Neural cell (in vitro differentiated cells): Measurements from ENCODE around the gene SCAF4.

Source experiments
- EP300 ChIP-seq: fragments of 450-650 bp; conservative IDR thresholded peaks from 2 replicates; pipeline ENCODE4 v1.6.1; 2014; ENCODE audit warnings: antibody characterized with exemption, mild to moderate bottlenecking, moderate library complexity; ENCODE audit not compliant: poor library complexity, severe bottlenecking
- EZH2 ChIP-seq: fragments of 200-600, 300-800 bp; shearing (Covaris generic), sonication (generic); IDR thresholded peaks from 2 replicates; pipeline ENCODE4 v1.6.1; 2014; ENCODE audit warnings: antibody characterized with exemption, low read length, borderline replicate concordance, mild to moderate bottlenecking; ENCODE audit not compliant: insufficient read depth, poor library complexity, severe bottlenecking
- MXI1 ChIP-seq: fragments of 450-650 bp; conservative IDR thresholded peaks from 2 replicates; pipeline ENCODE4 v1.6.1; 2014; ENCODE audit warnings: antibody characterized with exemption, mild to moderate bottlenecking; ENCODE audit not compliant: poor library complexity, severe bottlenecking
- POLR2AphosphoS5 ChIP-seq: IDR thresholded peaks from 2 replicates; pipeline ENCODE4 v1.6.1; 2012
- RAD21 ChIP-seq: fragments of 450-650 bp; conservative IDR thresholded peaks from 2 replicates; pipeline ENCODE4 v1.6.1; 2014; ENCODE audit warnings: antibody characterized with exemption, mild to moderate bottlenecking, moderate library complexity
- SMC3 ChIP-seq: fragments of 450-650 bp; conservative IDR thresholded peaks from 2 replicates; pipeline ENCODE4 v1.6.1; 2014; ENCODE audit warnings: antibody characterized with exemption, mild to moderate bottlenecking, moderate library complexity; ENCODE audit not compliant: poor library complexity
- TAF1 ChIP-seq: IDR thresholded peaks from 2 replicates; pipeline ENCODE4 v1.6.1; 2012; ENCODE audit warnings: low read depth
- TF ChIP-seq, protein P1 (sequence below): fragments of 450-650 bp; IDR thresholded peaks from 2 replicates; pipeline ENCODE4 v1.5.1; 2014; ENCODE audit warnings: antibody characterized with exemption, mild to moderate bottlenecking, moderate library complexity; ENCODE audit not compliant: poor library complexity, severe bottlenecking

DNA sequence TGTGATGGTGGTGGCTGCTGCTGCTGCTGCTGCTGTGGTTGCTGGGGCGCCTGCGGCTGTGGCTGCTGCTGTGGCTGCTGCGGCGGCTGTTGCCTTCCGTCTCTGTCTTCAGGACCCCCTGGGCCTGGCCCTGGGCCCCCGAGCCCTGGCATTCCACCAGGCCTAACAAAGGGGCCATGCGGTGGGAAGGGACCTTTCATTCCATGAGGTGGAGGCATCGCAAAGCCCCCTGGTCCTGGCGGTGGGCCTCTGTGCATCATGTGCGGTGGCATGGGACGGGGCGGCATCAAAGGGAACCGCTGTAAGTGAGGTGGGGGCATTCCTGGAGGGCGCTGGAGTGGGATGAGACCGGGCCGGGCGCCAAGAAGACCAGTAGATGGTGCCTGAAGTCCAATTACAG lies 60.0 kb downstream of the SCAF4 start:
- TF ChIP-seq, protein P1, sequence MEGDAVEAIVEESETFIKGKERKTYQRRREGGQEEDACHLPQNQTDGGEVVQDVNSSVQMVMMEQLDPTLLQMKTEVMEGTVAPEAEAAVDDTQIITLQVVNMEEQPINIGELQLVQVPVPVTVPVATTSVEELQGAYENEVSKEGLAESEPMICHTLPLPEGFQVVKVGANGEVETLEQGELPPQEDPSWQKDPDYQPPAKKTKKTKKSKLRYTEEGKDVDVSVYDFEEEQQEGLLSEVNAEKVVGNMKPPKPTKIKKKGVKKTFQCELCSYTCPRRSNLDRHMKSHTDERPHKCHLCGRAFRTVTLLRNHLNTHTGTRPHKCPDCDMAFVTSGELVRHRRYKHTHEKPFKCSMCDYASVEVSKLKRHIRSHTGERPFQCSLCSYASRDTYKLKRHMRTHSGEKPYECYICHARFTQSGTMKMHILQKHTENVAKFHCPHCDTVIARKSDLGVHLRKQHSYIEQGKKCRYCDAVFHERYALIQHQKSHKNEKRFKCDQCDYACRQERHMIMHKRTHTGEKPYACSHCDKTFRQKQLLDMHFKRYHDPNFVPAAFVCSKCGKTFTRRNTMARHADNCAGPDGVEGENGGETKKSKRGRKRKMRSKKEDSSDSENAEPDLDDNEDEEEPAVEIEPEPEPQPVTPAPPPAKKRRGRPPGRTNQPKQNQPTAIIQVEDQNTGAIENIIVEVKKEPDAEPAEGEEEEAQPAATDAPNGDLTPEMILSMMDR: no peak
- TF ChIP-seq RAD21: no peak
- TF ChIP-seq SMC3: no peak
- TF ChIP-seq EZH2: no peak
- no peak for TF ChIP-seq POLR2AphosphoS5
- TF ChIP-seq MXI1: no peak
- no peak for TF ChIP-seq EP300
- TF ChIP-seq TAF1: no peak
